Measurements from ENCODE around the gene DPP7. TPM values are rescaled to one million over a fixed set of nuclear protein-coding genes. Genes with fewer than 3 reads are reported as not detected.
"Not testable (repeated sequence)": the region's sequence is repeated elsewhere in the genome, so short reads cannot be mapped to it uniquely, and the experiment has no call there.

Gene DPP7
- total RNA-seq, 1 experiment from 2014 or later: 30.8 TPM

- DNase-seq (ENCODE audit: low read depth): peak; percentile 53
These were observed 43.6 kb downstream of the DPP7 start for GRCh38 chr9:137070906-137071275.

DNA sequence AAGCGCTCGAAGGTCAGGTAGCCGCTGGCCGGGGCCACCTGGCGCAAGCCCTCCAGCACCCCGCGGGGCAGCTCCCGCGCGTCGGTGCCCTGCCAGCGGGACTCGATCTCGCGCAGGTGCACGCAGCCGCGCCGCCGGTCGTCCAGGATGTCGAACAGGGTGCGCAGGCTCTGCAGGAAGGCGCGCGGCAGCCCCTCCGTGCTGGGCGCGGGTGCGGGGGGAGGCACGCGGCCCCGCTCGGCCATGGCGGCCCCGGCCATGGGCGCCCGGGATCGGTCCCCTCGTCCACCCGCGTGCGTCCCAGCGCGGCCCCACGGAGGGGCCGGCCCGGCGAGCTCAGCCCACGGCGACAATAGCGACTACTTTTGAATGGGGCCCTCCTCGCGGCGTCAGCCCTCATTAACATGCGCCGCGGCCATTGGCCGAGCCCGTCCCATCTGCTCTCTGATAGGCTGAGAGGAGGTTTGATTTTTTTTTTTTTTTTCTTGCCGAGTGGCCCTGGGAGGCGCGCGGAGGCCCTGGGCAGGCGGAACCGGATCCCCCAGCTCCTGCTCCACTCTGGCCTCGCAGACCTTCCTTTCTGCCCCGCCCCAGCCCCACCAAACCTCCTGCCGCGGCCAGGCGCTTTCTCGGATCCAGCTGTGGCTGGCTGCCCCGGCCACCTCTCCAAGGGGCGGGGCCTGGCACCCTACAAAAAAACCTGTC, 44.2 kb downstream of the DPP7 start, which contains the start of gene SAPCD2:
Gene SAPCD2, minus strand, starts transcription at position 357 of the 705 bp plus-strand sequence. Its CDS starts 97 bp downstream, at position 260.
- DNase-seq (ENCODE audit: low read depth): peak; percentile 90

DNA sequence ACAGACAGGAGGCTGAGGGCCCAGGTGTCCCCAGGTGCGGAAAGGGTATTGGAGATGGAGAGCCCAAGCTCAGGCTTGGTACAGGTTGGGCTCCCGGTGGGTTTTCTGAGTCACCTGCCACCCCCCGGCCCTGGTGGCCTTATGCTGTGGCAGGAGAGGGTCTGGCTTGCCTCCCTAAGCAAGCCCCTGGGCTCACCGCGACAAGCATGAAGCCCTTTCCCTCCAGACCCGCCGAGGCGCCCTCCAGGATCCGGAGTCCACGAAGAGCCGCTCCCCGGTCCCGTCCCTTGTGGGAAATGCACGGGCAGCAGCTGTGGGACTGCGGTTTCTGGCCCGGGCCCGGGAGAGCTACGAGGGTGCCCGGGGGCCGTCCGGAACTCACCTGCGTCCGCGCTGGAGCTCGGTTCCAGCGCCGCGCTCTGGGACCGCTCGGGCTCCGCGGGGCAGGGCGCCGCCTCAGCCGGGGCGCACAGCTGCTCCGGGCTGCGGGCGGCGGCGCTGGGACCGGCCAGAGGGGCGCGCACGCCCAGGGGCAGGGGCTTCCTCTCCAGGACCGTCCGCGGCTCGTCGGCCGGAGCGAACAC, 44.9 kb downstream of the DPP7 start:
- DNase-seq (ENCODE audit: low read depth): no peak

GRCh38 chr9:137068539-137069507, 45.7 kb downstream of the DPP7 start:
- no peak for DNase-seq (ENCODE audit: low read depth)

DNA sequence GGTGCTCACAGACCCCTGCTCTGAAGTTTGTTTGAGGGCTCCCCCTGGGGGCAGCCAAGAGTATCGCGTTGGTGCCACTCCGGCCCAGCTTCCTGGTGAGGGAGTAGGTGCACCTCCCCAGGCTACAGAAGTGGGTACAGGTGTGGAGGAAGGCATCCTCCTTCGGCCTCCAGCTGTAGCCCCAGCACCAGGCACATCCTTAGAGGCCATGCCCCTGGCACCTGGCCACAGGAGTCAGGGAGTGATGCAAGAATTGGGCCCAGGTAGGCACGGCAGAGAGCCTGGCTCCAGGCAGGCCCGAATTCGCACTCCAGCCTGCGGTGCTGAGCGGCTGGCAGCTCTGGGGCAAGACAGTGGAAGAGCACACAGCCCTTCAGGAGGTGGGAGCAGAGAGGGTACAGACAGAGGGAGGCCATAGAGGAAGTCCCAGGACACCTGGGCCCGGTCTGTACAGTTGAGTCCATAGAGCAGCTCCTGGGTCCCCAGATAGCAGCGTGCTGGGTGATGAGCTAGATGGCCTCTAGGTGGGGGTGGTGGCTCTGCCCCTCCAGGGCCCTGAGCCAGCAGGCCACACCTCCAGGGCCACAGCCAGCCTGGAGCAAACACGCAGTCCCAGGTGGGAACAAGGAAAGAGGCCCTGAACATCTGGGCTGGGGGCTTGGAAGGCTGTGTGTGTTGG, 46.5 kb downstream of the DPP7 start:
- peak; percentile 60 for DNase-seq (ENCODE audit: low read depth)

GRCh38 chr9:137066096-137066861, 48.3 kb downstream of the DPP7 start:
- DNase-seq (ENCODE audit: low read depth): no peak

GRCh38 chr9:137065336-137065967, 49.1 kb downstream of the DPP7 start:
- DNase-seq (ENCODE audit: low read depth): no peak

GRCh38 chr9:137064880-137065164, 49.7 kb downstream of the DPP7 start:
- DNase-seq (ENCODE audit: low read depth): no peak

DNA sequence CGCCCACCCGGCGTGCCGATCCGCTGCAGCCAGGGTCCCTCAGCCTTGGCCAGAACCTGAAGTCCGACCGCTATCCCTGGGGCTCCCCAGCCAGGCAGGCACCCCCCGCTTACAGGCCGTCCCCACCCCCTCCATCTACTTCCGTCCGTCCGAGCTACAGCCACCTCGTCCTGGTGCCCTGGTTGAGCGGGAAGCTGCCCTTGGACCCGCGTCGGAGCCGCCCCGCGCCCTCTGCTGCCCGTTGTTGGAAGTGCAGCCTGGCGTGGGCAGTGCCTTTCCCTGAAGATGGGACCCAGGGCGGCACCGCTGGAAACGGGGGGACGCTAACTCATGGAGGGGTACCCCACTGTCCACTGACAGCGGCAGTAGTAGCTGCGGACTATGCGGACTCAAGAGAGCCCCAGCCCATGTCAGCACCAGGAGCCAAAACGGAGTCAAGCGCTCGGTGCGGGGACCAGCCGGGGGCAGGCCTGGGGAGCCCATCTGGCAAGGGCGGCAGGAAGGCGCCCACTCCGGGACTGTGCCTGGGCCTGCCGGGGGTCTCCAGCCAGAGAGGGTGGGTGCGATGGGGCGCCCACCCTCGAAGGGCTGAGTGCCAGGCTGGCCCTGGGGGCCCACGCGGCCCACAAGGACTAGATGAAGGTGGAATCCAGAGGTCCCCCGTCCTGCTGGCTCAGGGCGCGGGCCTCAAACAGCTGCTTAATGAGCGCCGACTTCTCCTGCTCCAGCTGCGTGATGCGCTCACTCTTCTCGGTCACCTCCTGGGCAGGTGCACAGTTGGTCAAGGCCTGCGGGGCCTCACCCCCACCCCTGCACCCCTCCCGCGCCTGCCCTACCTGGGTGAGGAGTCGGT, 50.3 kb downstream of the DPP7 start:
- DNase-seq (ENCODE audit: low read depth): no peak

GRCh38 chr9:137063311-137064026, 51.1 kb downstream of the DPP7 start:
- DNase-seq (ENCODE audit: low read depth): no peak

DNA sequence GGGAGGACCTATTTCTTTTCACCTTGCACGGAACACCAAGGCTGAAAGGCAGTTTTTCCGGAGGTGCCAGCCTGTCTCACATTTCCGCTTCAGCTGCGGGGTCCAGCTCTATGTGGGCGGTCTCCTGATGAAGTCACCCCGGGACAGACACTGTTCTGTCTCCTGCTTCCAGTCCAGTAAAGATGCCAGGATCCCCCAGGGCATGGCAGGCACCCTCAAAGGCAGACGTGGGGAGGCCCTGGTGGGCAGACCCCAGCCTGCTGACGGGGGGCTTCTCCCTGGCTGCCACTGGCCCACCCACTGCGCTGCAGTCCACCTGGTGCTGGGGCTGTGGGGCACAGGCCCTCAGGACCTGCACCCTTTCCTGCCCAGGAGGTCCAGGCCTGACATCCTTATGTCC, 51.7 kb downstream of the DPP7 start:
- DNase-seq (ENCODE audit: low read depth): not testable (repeated sequence)

GRCh38 chr9:137062384-137062783, 52.1 kb downstream of the DPP7 start:
- no peak for DNase-seq (ENCODE audit: low read depth)

Other genes starting within 250 kb of the DPP7 start
- gene EDF1, start 248.4 kb downstream of the DPP7 start, total RNA-seq (2014; rRNA removed; shearing (Covaris generic)): 304 and 460 TPM in 2 replicates
- gene TRAF2, start 228.2 kb downstream of the DPP7 start, total RNA-seq (2014; rRNA removed; shearing (Covaris generic)): 10.1 and 13.7 TPM in 2 replicates
- 48.7 and 74.1 TPM in 2 replicates for gene FBXW5, start 170.0 kb downstream of the DPP7 start, total RNA-seq (2014; rRNA removed; shearing (Covaris generic))
- gene C8G, start 169.5 kb downstream of the DPP7 start, total RNA-seq (2014; rRNA removed; shearing (Covaris generic)): not detected in 2 replicates
- gene LCN12, start 162.5 kb downstream of the DPP7 start, total RNA-seq (2014; rRNA removed; shearing (Covaris generic)): not detected in 2 replicates
- 0.24 TPM in 1 of 2 replicates, not detected in the other for gene PTGDS, start 137.2 kb downstream of the DPP7 start, total RNA-seq (2014; rRNA removed; shearing (Covaris generic))
- gene LCNL1, start 131.7 kb downstream of the DPP7 start, total RNA-seq (2014; rRNA removed; shearing (Covaris generic)): not detected in 2 replicates
- gene PAXX, start 122.3 kb downstream of the DPP7 start, total RNA-seq (2014; rRNA removed; shearing (Covaris generic)): 24.5 and 50.9 TPM in 2 replicates
- gene CLIC3, start 118.2 kb downstream of the DPP7 start, total RNA-seq (2014; rRNA removed; shearing (Covaris generic)): 0.68 and 1.7 TPM in 2 replicates
- gene ABCA2, start 86.5 kb downstream of the DPP7 start, total RNA-seq (2014; rRNA removed; shearing (Covaris generic)): 4.1 and 10.8 TPM in 2 replicates
- gene FUT7, start 82.6 kb downstream of the DPP7 start, total RNA-seq (2014; rRNA removed; shearing (Covaris generic)): not detected in 2 replicates
- gene NPDC1, start 68.6 kb downstream of the DPP7 start, total RNA-seq (2014; rRNA removed; shearing (Covaris generic)): 0.60 and 1.6 TPM in 2 replicates
- gene ENTPD2, start 60.7 kb downstream of the DPP7 start, total RNA-seq (2014; rRNA removed; shearing (Covaris generic)): not detected in 2 replicates
- 15.3 and 21.8 TPM in 2 replicates for gene SAPCD2, start 44.2 kb downstream of the DPP7 start, total RNA-seq (2014; rRNA removed; shearing (Covaris generic))
- gene UAP1L1, start 37.2 kb downstream of the DPP7 start, total RNA-seq (2014; rRNA removed; shearing (Covaris generic)): 7.6 and 10.0 TPM in 2 replicates
- 39.2 and 56.9 TPM in 2 replicates for gene MAN1B1, start 27.7 kb downstream of the DPP7 start, total RNA-seq (2014; rRNA removed; shearing (Covaris generic))
- 0.20 TPM in 1 of 2 replicates, not detected in the other for gene GRIN1, start 24.4 kb upstream of the DPP7 start, total RNA-seq (2014; rRNA removed; shearing (Covaris generic))
- not detected in 2 replicates for gene LRRC26, start 55.3 kb upstream of the DPP7 start, total RNA-seq (2014; rRNA removed; shearing (Covaris generic))
- gene TMEM210, start 57.3 kb upstream of the DPP7 start, total RNA-seq (2014; rRNA removed; shearing (Covaris generic)): not detected in 2 replicates
- 8.1 and 9.8 TPM in 2 replicates for gene ANAPC2, start 73.8 kb upstream of the DPP7 start, total RNA-seq (2014; rRNA removed; shearing (Covaris generic))
- gene SSNA1, start 73.9 kb upstream of the DPP7 start, total RNA-seq (2014; rRNA removed; shearing (Covaris generic)): 72.8 and 99.2 TPM in 2 replicates
- 1.1 and 3.7 TPM in 2 replicates for gene TPRN, start 86.0 kb upstream of the DPP7 start, total RNA-seq (2014; rRNA removed; shearing (Covaris generic))
- 39.1 and 40.0 TPM in 2 replicates for gene TMEM203, start 90.9 kb upstream of the DPP7 start, total RNA-seq (2014; rRNA removed; shearing (Covaris generic))
- gene NDOR1, start 91.0 kb upstream of the DPP7 start, total RNA-seq (2014; rRNA removed; shearing (Covaris generic)): 4.6 and 5.4 TPM in 2 replicates
- gene RNF208, start 107.5 kb upstream of the DPP7 start, total RNA-seq (2014; rRNA removed; shearing (Covaris generic)): not detected in 2 replicates
- gene CYSRT1, start 110.4 kb upstream of the DPP7 start, total RNA-seq (2014; rRNA removed; shearing (Covaris generic)): 0.36 and 1.1 TPM in 2 replicates
- not detected in 2 replicates for gene RNF224, start 112.8 kb upstream of the DPP7 start, total RNA-seq (2014; rRNA removed; shearing (Covaris generic))
- gene SLC34A3, start 116.2 kb upstream of the DPP7 start, total RNA-seq (2014; rRNA removed; shearing (Covaris generic)): not detected in 2 replicates
- 295 and 372 TPM in 2 replicates for gene TUBB4B, start 126.6 kb upstream of the DPP7 start, total RNA-seq (2014; rRNA removed; shearing (Covaris generic))
- not detected in 2 replicates for gene STPG3, start 136.6 kb upstream of the DPP7 start, total RNA-seq (2014; rRNA removed; shearing (Covaris generic))
- gene NELFB, start 140.6 kb upstream of the DPP7 start, total RNA-seq (2014; rRNA removed; shearing (Covaris generic)): 34.2 and 46.8 TPM in 2 replicates
- gene TOR4A, start 163.0 kb upstream of the DPP7 start, total RNA-seq (2014; rRNA removed; shearing (Covaris generic)): under 0.01 TPM in 2 replicates
- gene NRARP, start 187.5 kb upstream of the DPP7 start, total RNA-seq (2014; rRNA removed; shearing (Covaris generic)): 0.12 TPM in 1 of 2 replicates, not detected in the other